HEK293 (cell line): ENCODE measurements around the gene KCNIP4.

Source experiments
- CTCF ChIA-PET: fragments of 350-600 bp; formaldehyde crosslinking; extraction: SDS; loops from one replicate; lab custom pipeline; 2021; ENCODE audit warnings: antibody characterized with exemption; lab: Yijun Ruan, JAX
- POLR2A ChIA-PET: fragments of 300-600 bp; formaldehyde crosslinking; extraction: SDS; loops from one replicate; lab custom pipeline; 2020; ENCODE audit warnings: antibody characterized with exemption, inconsistent platforms; lab: Yijun Ruan, JAX
- H3K27ac ChIP-seq: fragments of 200-500 bp; sonication (Bioruptor generic); 2 replicates; pipeline ENCODE4 v1.5.1; 2014; ENCODE audit warnings: low read depth, low read length, control low read depth, inconsistent platforms; ENCODE audit errors: extremely low read depth
- H3K36me3 ChIP-seq, 2 experiments: fragments of 200-500 bp in 1 of 2; sonication (Bioruptor generic) in 1 of 2; 1 replicate in 1 of 2; 2 replicates in 1 of 2; pipeline ENCODE4 v1.5.1; 2014 to 2017; ENCODE audit warnings: inconsistent platforms in 2 of 2, low read length in 2 of 2; ENCODE audit not compliant: control insufficient read depth in 2 of 2, insufficient read depth in 1 of 2
- H3K4me1 ChIP-seq: fragments of 200-500 bp; sonication (Bioruptor generic); 2 replicates; pipeline ENCODE4 v1.5.1; 2014; ENCODE audit warnings: mild to moderate bottlenecking, low read length, inconsistent platforms; ENCODE audit not compliant: control insufficient read depth, insufficient read depth
- H3K4me3 ChIP-seq: 2 replicates; pipeline ENCODE4 v1.5.1; 2011; ENCODE audit warnings: low read depth, mild to moderate bottlenecking, control low read depth, low read length, moderate library complexity
- H3K9me3 ChIP-seq: fragments of 200-500 bp; sonication (Bioruptor generic); 2 replicates; pipeline ENCODE4 v1.5.1; 2014; ENCODE audit warnings: low read depth, low read length, inconsistent platforms; ENCODE audit not compliant: control insufficient read depth, insufficient read depth
- HOXC10 ChIP-seq: sonication (generic); formaldehyde crosslinking; IDR thresholded peaks from 2 replicates; pipeline ENCODE4 v1.8.1; 2023; ENCODE audit warnings: mild to moderate bottlenecking, missing genetic modification reagents
- PRDM1 ChIP-seq: fragments of 450-650 bp; formaldehyde crosslinking; IDR thresholded peaks from 2 replicates; pipeline ENCODE4; 2016; ENCODE audit warnings: missing biosample characterization, missing genetic modification characterization
- PRDM4 ChIP-seq: fragments of 450-650 bp; formaldehyde crosslinking; IDR thresholded peaks from 2 replicates; pipeline ENCODE4 v1.5.1; 2017; ENCODE audit warnings: missing biosample characterization, missing genetic modification characterization
- REST ChIP-seq: fragments of 450-650 bp; formaldehyde crosslinking; IDR thresholded peaks from 2 replicates; pipeline ENCODE4 v1.5.1; 2016; ENCODE audit warnings: missing biosample characterization, missing genetic modification characterization
- SCRT2 ChIP-seq: fragments of 450-650 bp; formaldehyde crosslinking; IDR thresholded peaks from 2 replicates; pipeline ENCODE4 v1.5.1; 2016; ENCODE audit warnings: missing biosample characterization, missing genetic modification characterization
- SP7 ChIP-seq: fragments of 450-650 bp; formaldehyde crosslinking; IDR thresholded peaks from 2 replicates; pipeline ENCODE4 v1.5.1; 2016; ENCODE audit warnings: missing biosample characterization, missing genetic modification characterization
- ZBTB20 ChIP-seq: fragments of 450-650 bp; formaldehyde crosslinking; IDR thresholded peaks from 2 replicates; pipeline ENCODE4 v1.5.1; 2016; ENCODE audit warnings: missing biosample characterization, missing genetic modification characterization
- ZBTB48 ChIP-seq: fragments of 450-650 bp; formaldehyde crosslinking; IDR thresholded peaks from 2 replicates; pipeline ENCODE4 v1.5.1; 2016; ENCODE audit warnings: missing biosample characterization, missing genetic modification characterization
- ZNF10 ChIP-seq: fragments of 450-650 bp; formaldehyde crosslinking; IDR thresholded peaks from 2 replicates; pipeline ENCODE4 v1.5.1; 2017; ENCODE audit warnings: missing biosample characterization, missing genetic modification characterization
- ZNF112 ChIP-seq: fragments of 450-650 bp; formaldehyde crosslinking; IDR thresholded peaks from 2 replicates; pipeline ENCODE4 v1.5.0; 2017; ENCODE audit warnings: missing biosample characterization, missing genetic modification characterization
- ZNF114 ChIP-seq: fragments of 450-650 bp; formaldehyde crosslinking; IDR thresholded peaks from 2 replicates; pipeline ENCODE4 v1.5.0; 2017; ENCODE audit warnings: missing biosample characterization, missing genetic modification characterization
- ZNF146 ChIP-seq: fragments of 450-650 bp; formaldehyde crosslinking; IDR thresholded peaks from 2 replicates; pipeline ENCODE4 v1.5.1; 2016; ENCODE audit warnings: missing biosample characterization, missing genetic modification characterization
- ZNF19 ChIP-seq: fragments of 450-650 bp; formaldehyde crosslinking; IDR thresholded peaks from 2 replicates; pipeline ENCODE4; 2016; ENCODE audit warnings: missing biosample characterization, missing genetic modification characterization, low read depth
- ZNF223 ChIP-seq: fragments of 450-650 bp; formaldehyde crosslinking; IDR thresholded peaks from 2 replicates; pipeline ENCODE4 v1.5.1; 2016; ENCODE audit warnings: missing biosample characterization, missing genetic modification characterization
- ZNF324 ChIP-seq: fragments of 450-650 bp; formaldehyde crosslinking; IDR thresholded peaks from 2 replicates; pipeline ENCODE4 v1.5.1; 2016; ENCODE audit warnings: missing biosample characterization, missing genetic modification characterization
- ZNF350 ChIP-seq: fragments of 450-650 bp; formaldehyde crosslinking; IDR thresholded peaks from 2 replicates; pipeline ENCODE4 v1.5.0; 2017; ENCODE audit warnings: missing biosample characterization, mild to moderate bottlenecking, missing genetic modification characterization
- ZNF398 ChIP-seq: fragments of 450-650 bp; formaldehyde crosslinking; IDR thresholded peaks from 2 replicates; pipeline ENCODE4 v1.5.1; 2017; ENCODE audit warnings: missing biosample characterization, missing genetic modification characterization
- ZNF529 ChIP-seq: fragments of 450-650 bp; formaldehyde crosslinking; IDR thresholded peaks from 2 replicates; pipeline ENCODE4 v1.5.1; 2017; ENCODE audit warnings: missing genetic modification characterization, missing biosample characterization; ENCODE audit not compliant: insufficient replicate concordance
- ZNF544 ChIP-seq: fragments of 450-650 bp; formaldehyde crosslinking; IDR thresholded peaks from 2 replicates; pipeline ENCODE4 v1.5.0; 2017; ENCODE audit warnings: missing biosample characterization, missing genetic modification characterization
- ZNF555 ChIP-seq: fragments of 450-650 bp; formaldehyde crosslinking; conservative IDR thresholded peaks from 2 replicates; pipeline ENCODE4 v1.5.1; 2017; ENCODE audit warnings: missing biosample characterization, mild to moderate bottlenecking, missing genetic modification characterization, inconsistent platforms
- ZNF596 ChIP-seq: fragments of 450-650 bp; IDR thresholded peaks from 2 replicates; pipeline ENCODE4 v1.5.0; 2018; ENCODE audit warnings: missing biosample characterization, mild to moderate bottlenecking, missing genetic modification characterization, moderate library complexity
- ZNF621 ChIP-seq: fragments of 450-650 bp; formaldehyde crosslinking; IDR thresholded peaks from 2 replicates; pipeline ENCODE4 v1.5.1; 2017; ENCODE audit warnings: missing biosample characterization, missing genetic modification characterization
- ZNF658 ChIP-seq: fragments of 450-650 bp; formaldehyde crosslinking; IDR thresholded peaks from 2 replicates; pipeline ENCODE4; 2016; ENCODE audit warnings: missing biosample characterization, missing genetic modification characterization
- ZNF670 ChIP-seq: fragments of 450-650 bp; formaldehyde crosslinking; IDR thresholded peaks from 2 replicates; pipeline ENCODE4 v1.5.1; 2016; ENCODE audit warnings: missing biosample characterization, missing genetic modification characterization, low read depth
- ZNF747 ChIP-seq: fragments of 450-650 bp; formaldehyde crosslinking; IDR thresholded peaks from 2 replicates; pipeline ENCODE4 v1.5.1; 2016; ENCODE audit warnings: missing biosample characterization, missing genetic modification characterization
- ZNF776 ChIP-seq: fragments of 450-650 bp; formaldehyde crosslinking; IDR thresholded peaks from 2 replicates; pipeline ENCODE4 v1.5.0; 2017; ENCODE audit warnings: missing biosample characterization, missing genetic modification characterization, borderline replicate concordance
- ZSCAN30 ChIP-seq: fragments of 450-650 bp; IDR thresholded peaks from 2 replicates; pipeline ENCODE4 v1.5.1; 2018; ENCODE audit warnings: missing biosample characterization, mild to moderate bottlenecking, missing genetic modification characterization, moderate library complexity
- ZXDB ChIP-seq: fragments of 450-650 bp; formaldehyde crosslinking; IDR thresholded peaks from 2 replicates; pipeline ENCODE4 v1.5.1; 2016; ENCODE audit warnings: missing biosample characterization, missing genetic modification characterization
- TF ChIP-seq, protein P1 (sequence below): fragments of 450-650 bp; formaldehyde crosslinking; IDR thresholded peaks from 2 replicates; pipeline ENCODE4 v1.5.1; 2016; ENCODE audit warnings: missing biosample characterization, missing genetic modification characterization

Gene KCNIP4

GRCh38 chr4:21890231-21890630, 58.3 kb downstream of the KCNIP4 start:
- Histone ChIP-seq H3K9me3 (no peaks in the 10 kb centered on the region), H3K27ac (no peak overlapping the region), H3K4me1 (no peaks in the 10 kb centered on the region), H3K4me3 (no peak overlapping the region), H3K36me3 (no peaks in the 10 kb centered on the region)
- TF ChIP-seq ZNF324: no peak
- TF ChIP-seq ZNF747 (tag by site-specific recombination): no peak
- TF ChIP-seq ZNF146 (tag by site-specific recombination): no peak
- no peak for TF ChIP-seq ZNF776
- TF ChIP-seq ZNF10 (tag by site-specific recombination): no peak
- no peak for TF ChIP-seq ZNF555 (tag by site-specific recombination)
- no peak for TF ChIP-seq ZNF223 (tag by site-specific recombination)
- no peak for TF ChIP-seq ZNF112 (tag by site-specific recombination)
- TF ChIP-seq PRDM4 (tag by site-specific recombination): no peak
- no peak for TF ChIP-seq ZNF658 (tag by site-specific recombination)
- no peak for TF ChIP-seq ZNF544 (tag by site-specific recombination)
- TF ChIP-seq, protein P1, sequence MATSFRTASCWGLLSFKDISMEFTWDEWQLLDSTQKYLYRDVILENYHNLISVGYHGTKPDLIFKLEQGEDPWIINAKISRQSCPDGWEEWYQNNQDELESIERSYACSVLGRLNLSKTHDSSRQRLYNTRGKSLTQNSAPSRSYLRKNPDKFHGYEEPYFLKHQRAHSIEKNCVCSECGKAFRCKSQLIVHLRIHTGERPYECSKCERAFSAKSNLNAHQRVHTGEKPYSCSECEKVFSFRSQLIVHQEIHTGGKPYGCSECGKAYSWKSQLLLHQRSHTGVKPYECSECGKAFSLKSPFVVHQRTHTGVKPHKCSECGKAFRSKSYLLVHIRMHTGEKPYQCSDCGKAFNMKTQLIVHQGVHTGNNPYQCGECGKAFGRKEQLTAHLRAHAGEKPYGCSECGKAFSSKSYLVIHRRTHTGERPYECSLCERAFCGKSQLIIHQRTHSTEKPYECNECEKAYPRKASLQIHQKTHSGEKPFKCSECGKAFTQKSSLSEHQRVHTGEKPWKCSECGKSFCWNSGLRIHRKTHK: no peak
- no peak for TF ChIP-seq SP7 (tag by site-specific recombination)
- no peak for TF ChIP-seq ZXDB (tag by site-specific recombination)
- TF ChIP-seq ZBTB48 (tag by site-specific recombination): no peak
- TF ChIP-seq ZNF398: no peak
- no peak for TF ChIP-seq ZNF670 (tag by site-specific recombination)
- ChIA-PET POLR2A (no interaction called here), CTCF (no interaction called here)

GRCh38 chr4:21888195-21888976, 60.2 kb downstream of the KCNIP4 start:
- Histone ChIP-seq H3K27ac (no peak overlapping the region), H3K9me3 (no peaks in the 10 kb centered on the region), H3K36me3 (no peaks in the 10 kb centered on the region), H3K4me1 (no peaks in the 10 kb centered on the region), H3K4me3 (no peak overlapping the region)
- ChIA-PET CTCF (no interaction called here), POLR2A (no interaction called here)
- no peak for TF ChIP-seq REST (tag by site-specific recombination)
- no peak for TF ChIP-seq HOXC10 (CRISPR knock-in tag)
- no peak for TF ChIP-seq SCRT2
- no peak for TF ChIP-seq ZNF596 (tag by site-specific recombination)
- no peak for TF ChIP-seq ZNF350 (tag by site-specific recombination)
- TF ChIP-seq ZNF529: no peak
- TF ChIP-seq ZBTB20 (tag by site-specific recombination): no peak
- no peak for TF ChIP-seq PRDM1 (tag by site-specific recombination)
- TF ChIP-seq ZNF621 (tag by site-specific recombination): no peak
- no peak for TF ChIP-seq ZNF114 (tag by site-specific recombination)
- TF ChIP-seq ZSCAN30 (tag by site-specific recombination): no peak
- no peak for TF ChIP-seq ZNF19
